Activated CD8-positive, alpha-beta memory T cell treated with anti-CD3 and anti-CD28 coated beads, Interleukin-2, amount 10 ng/mL, durations not matched to agents 7 days and 5 days (primary cell): ENCODE measurements around the gene ESPL1. TPM values are rescaled to one million over a fixed set of nuclear protein-coding genes. Genes with fewer than 3 reads are reported as not detected.
"Not testable (repeated sequence)": the region's sequence is repeated elsewhere in the genome, so short reads cannot be mapped to it uniquely, and the experiment has no call there.

ENCODE experiments used
- ATAC-seq: fragments of 150-1000 bp; cut with Tn5 transposase; one replicate; pipeline ENCODE4 v1.10.0; 2021; ENCODE audit warnings: moderate library complexity
- CTCF ChIA-PET: fragments of 350-600 bp; sonication (Branson Sonifier 250); formaldehyde crosslinking; loops from one replicate; lab custom pipeline; 2021; ENCODE audit warnings: antibody characterized with exemption; lab: Charles Lee
- DNase-seq: peaks from one replicate; pipeline ENCODE4 v3.0.0-alpha.2; 2020
- H3K27ac Mint-ChIP-seq: one replicate; pipeline ENCODE4 v1.8.0; 2021; ENCODE audit warnings: mild to moderate bottlenecking, mixed read lengths
- H3K27me3 Mint-ChIP-seq: one replicate; pipeline ENCODE4 v1.8.0; 2021; ENCODE audit warnings: mixed read lengths
- H3K36me3 Mint-ChIP-seq: one replicate; pipeline ENCODE4 v1.8.0; 2021; ENCODE audit warnings: mild to moderate bottlenecking, mixed read lengths
- H3K4me1 Mint-ChIP-seq: one replicate; pipeline ENCODE4 v1.8.0; 2021; ENCODE audit warnings: mixed read lengths
- H3K4me3 Mint-ChIP-seq: one replicate; pipeline ENCODE4 v1.8.0; 2021; ENCODE audit warnings: mild to moderate bottlenecking, moderate library complexity, mixed read lengths
- H3K9me3 Mint-ChIP-seq: one replicate; pipeline ENCODE4 v1.8.0; 2022; ENCODE audit warnings: low read depth, mixed read lengths
- total RNA-seq, 2 experiments: library from RNA; stranded (reverse); gene quantifications; one replicate each; pipeline ENCODE4 v1.2.3, GENCODE V29; 2021

ESPL1 gene
- total RNA-seq, 2 experiments from 2014 or later, result 99.0 to 137 TPM

DNA sequence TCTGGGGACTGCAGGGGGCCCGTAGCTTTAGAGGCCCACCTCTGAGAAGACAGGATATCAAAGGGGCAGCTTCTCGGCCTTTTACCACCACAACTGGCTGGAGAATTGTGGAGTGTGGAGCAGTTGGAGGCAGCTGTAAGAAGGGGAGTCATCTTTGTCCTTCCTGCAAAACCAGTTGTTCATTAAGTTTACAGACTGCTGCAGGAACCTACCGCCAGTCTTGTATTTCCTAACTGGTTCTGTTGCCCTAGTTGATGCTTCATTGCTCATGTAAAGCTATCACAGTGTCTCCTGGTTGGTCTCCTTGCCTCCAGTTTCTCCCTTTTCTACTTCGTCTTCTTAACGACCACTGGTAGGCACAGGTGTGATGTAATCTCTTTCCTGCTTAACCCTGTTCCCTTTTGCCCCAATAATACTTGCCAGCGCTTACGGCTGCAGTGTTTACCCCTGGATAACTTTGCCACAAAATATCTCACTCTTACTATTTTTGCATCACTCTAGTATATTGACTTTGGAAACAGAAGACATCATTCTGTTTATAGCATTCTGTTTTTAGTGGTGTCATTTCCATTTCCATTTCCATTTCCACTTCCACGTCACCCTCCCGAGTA lies 11.9 kb downstream of the ESPL1 start:
- H3K27me3 Mint-ChIP-seq, result no peaks in the 10 kb centered on the region
- no peak for DNase-seq
- H3K36me3 Mint-ChIP-seq, result peaks cover 59% of the 10 kb centered on the region
- ATAC-seq, result no peak
- peaks cover 4% of the 10 kb centered on the region for H3K4me1 Mint-ChIP-seq
- H3K4me3 Mint-ChIP-seq, result no peak overlapping the region
- H3K9me3 Mint-ChIP-seq, result no peaks in the 10 kb centered on the region
- H3K27ac Mint-ChIP-seq, result no peak overlapping the region
- CTCF ChIA-PET, result interaction anchor here (1.0 to 1.1 kb wide), 3 partner anchors 12 to 121 kb away, joined by 3 to 4 read pairs (median 4); partner anchors contain the start of gene ESPL1

DNA sequence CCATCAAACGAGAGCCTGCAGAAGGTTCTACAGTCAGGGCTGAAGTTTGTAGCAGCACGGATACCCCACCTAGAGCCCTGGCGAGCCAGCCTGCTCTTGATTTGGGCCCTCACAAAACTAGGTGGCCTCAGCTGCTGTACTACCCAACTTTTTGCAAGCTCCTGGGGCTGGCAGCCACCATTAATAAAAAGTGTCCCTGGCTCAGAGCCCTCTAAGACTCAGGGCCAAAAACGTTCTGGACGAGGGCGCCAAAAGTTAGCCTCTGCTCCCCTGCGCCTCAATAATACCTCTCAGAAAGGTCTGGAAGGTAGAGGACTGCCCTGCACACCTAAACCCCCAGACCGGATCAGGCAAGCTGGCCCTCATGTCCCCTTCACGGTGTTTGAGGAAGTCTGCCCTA lies 18.3 kb downstream of the ESPL1 start:
- H3K27ac Mint-ChIP-seq, result no peak overlapping the region
- peaks cover 56% of the 10 kb centered on the region for H3K36me3 Mint-ChIP-seq
- CTCF ChIA-PET, result interaction anchor here (1.2 to 6.2 kb wide), 5 partner anchors 72 to 184 kb away, joined by 3 to 43 read pairs (median 23); partner anchors contain the start of genes CSAD, SOAT2 and ZNF740
- peaks cover 4% of the 10 kb centered on the region for H3K4me1 Mint-ChIP-seq
- DNase-seq, result no peak
- no peak for ATAC-seq
- H3K4me3 Mint-ChIP-seq, result no peak overlapping the region
- H3K9me3 Mint-ChIP-seq, result no peaks in the 10 kb centered on the region
- H3K27me3 Mint-ChIP-seq, result no peaks in the 10 kb centered on the region

DNA sequence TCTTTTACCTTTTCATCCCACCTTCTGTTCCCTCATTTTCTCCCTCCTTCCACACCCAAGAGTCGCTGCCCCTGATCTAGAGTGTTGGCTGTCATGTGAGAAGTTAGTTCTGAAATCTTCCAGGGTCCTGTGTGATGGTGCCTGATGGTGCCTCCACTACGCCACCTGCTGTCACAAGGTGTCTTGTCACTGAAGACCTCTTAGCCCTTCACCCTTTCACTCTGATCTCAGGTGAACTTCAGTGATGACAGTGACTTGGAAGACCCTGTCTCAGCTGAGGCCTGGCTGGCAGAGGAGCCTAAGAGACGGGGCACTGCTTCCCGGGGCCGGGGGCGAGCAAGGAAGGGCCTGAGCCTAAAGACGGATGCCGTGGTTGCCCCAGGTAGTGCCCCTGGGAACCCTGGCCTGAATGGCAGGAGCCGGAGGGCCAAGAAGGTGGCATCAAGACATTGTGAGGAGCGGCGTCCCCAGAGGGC lies 19.7 kb downstream of the ESPL1 start:
- no peak overlapping the region for H3K4me3 Mint-ChIP-seq
- peak; percentile 80 for ATAC-seq
- H3K36me3 Mint-ChIP-seq, result peaks cover 49% of the 10 kb centered on the region
- H3K4me1 Mint-ChIP-seq, result peaks cover 4% of the 10 kb centered on the region
- H3K9me3 Mint-ChIP-seq, result no peaks in the 10 kb centered on the region
- DNase-seq, result peak; percentile 75
- no peaks in the 10 kb centered on the region for H3K27me3 Mint-ChIP-seq
- CTCF ChIA-PET, result interaction anchor here (0.7 to 6.2 kb wide), 11 partner anchors 8 to 282 kb away, joined by 3 to 43 read pairs (median 6); partner anchors contain the start of genes CSAD, PFDN5 and ZNF740
- H3K27ac Mint-ChIP-seq, result peak overlapping the region; percentile 5

DNA sequence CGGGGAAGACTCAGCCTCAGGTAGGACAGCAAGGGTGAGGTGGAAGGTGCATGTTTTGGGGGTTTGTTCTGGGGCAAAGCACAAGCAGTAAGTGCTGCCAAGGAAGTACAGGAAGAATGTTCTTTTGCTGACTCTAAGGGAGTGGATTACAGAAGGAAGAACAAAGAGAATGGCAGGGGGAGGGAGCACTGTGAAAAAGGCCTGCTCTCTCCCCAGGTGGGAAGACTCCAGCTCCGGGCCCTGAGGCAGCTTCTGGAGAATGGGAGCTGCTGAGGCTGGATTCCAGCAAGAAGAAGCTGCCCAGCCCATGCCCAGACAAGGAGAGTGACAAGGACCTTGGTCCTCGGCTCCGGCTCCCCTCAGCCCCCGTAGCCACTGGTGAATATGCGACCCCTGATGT lies 20.2 kb downstream of the ESPL1 start:
- no peak for ATAC-seq
- CTCF ChIA-PET, result interaction anchor here (0.7 to 6.2 kb wide), 13 partner anchors 10 to 282 kb away, joined by 3 to 43 read pairs (median 5); partner anchors contain the start of genes AAAS, CSAD, MYG1 and ZNF740
- Mint-ChIP-seq H3K27ac (no peak overlapping the region), H3K4me3 (no peak overlapping the region), H3K9me3 (no peaks in the 10 kb centered on the region), H3K36me3 (peaks cover 50% of the 10 kb centered on the region), H3K4me1 (peaks cover 4% of the 10 kb centered on the region), H3K27me3 (no peaks in the 10 kb centered on the region)
- no peak for DNase-seq

DNA sequence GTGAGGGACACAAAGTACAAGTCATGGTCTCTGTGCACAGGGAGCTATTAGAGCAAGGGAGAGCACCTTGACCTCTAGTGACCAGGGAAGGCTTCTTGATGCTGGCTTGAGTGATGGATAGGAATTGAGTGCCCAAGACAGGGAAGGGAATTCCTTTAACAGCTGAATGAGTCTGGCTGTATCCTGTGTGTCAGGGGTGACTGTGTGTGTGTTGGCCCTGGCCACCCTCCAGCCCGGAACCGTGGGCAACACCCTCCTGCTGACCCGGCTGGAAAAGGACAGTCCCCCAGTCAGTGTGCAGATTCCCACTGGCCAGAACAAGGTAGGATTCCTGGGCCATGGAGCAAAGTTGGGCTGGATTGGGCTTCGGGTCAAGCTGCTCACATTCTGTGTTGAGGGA lies 21.8 kb downstream of the ESPL1 start:
- Mint-ChIP-seq H3K4me3 (no peak overlapping the region), H3K27me3 (no peaks in the 10 kb centered on the region), H3K4me1 (peaks cover 13% of the 10 kb centered on the region), H3K27ac (no peak overlapping the region), H3K9me3 (no peaks in the 10 kb centered on the region), H3K36me3 (peaks cover 47% of the 10 kb centered on the region)
- CTCF ChIA-PET, result interaction anchor here (1.4 to 2.7 kb wide), 3 partner anchors 21 to 73 kb away, joined by 3 to 9 read pairs (median 5); no protein-coding TSS in a partner anchor
- no peak for ATAC-seq
- no peak for DNase-seq

DNA sequence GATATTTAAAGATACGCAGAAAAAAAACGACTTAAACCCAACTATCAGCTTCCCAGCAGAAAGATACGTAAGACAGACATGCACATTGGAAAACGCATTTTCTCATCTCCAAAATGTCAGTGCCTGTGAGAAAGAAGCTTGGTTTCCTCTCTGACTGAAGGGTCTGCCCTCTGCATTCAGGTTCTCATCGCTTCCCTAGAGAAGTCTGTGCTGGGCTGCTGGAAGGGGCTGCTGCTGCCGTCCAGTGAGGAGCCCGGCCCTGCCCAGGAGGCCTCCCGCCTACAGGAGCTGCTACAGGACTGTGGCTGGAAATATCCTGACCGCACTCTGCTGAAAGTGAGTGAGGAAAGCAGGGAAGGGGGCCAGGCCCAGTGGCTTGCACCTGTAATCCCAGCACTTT lies 22.6 kb downstream of the ESPL1 start:
- Mint-ChIP-seq H3K9me3 (no peaks in the 10 kb centered on the region), H3K4me1 (peaks cover 20% of the 10 kb centered on the region), H3K36me3 (peaks cover 49% of the 10 kb centered on the region), H3K4me3 (no peak overlapping the region), H3K27ac (no peak overlapping the region), H3K27me3 (no peaks in the 10 kb centered on the region)
- ATAC-seq (no peak), DNase-seq (no peak)
- CTCF ChIA-PET, result interaction anchor here (1.3 to 1.7 kb wide), 3 partner anchors 21 to 218 kb away, joined by 3 to 4 read pairs (median 3); no protein-coding TSS in a partner anchor

DNA sequence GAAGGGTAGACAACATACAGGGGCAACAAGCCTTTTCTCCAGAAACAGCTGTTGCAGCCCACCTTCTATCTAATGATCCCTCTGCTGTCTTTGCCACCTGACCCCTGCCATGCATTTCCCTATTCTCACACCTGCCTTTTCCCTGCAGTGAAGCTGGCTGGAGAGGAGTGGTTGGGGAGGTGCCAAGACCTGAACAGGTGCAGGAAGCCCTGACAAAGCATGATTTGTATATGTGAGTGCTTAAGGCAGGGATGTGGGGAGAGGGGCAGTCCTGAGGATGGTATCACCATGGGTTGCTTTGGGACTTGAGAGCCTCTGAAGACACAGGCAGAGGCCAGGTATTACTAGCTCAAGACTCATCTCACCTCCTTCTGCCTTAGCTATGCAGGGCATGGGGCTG lies 24.3 kb downstream of the ESPL1 start:
- Mint-ChIP-seq H3K27me3 (no peaks in the 10 kb centered on the region), H3K4me3 (no peak overlapping the region), H3K27ac (no peak overlapping the region), H3K4me1 (peaks cover 35% of the 10 kb centered on the region), H3K9me3 (no peaks in the 10 kb centered on the region), H3K36me3 (peaks cover 49% of the 10 kb centered on the region)
- CTCF ChIA-PET, result interaction anchor here (0.8 to 4.4 kb wide), 5 partner anchors 29 to 84 kb away, joined by 3 to 49 read pairs (median 3); partner anchors contain the start of gene AAAS
- DNase-seq (no peak), ATAC-seq (no peak)

DNA sequence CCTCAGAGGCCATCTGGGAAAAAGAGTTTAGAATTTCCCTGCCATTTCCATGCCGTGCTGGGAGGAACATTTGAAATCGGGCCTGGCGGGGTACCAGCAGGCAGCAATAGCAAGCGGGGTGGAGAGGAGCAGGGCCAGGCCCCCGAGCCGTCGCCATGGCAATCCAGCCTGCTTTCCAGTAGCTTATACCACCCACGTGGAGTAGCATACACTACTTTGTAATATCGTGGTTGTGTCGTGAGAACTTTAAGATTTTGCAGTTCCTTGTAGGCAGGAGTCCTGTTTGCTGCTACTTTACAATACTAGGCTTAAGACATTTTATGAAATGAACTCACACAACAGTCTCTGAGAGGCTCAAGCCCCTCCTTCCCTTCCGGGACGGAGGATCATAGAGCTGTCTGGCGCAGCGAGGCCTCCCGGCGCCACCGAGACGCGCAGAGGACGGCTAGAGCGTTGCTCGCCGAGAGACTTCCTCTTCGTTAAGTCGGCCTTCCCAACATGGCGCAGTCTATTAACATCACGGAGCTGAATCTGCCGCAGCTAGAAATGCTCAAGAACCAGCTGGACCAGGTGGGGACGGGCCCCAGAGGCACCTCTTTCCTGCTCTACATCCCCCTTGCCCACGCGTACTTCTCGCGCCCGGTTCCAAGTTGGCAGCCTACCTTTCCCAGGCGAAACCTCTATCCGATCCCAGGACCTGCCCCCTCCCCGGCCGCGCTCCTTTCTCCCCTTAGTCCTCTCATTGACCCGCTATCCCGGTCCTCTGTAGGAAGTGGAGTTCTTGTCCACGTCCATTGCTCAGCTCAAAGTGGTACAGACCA lies 27.2 kb downstream of the ESPL1 start, which contains the start of gene PFDN5:
PFDN5 (plus strand) TSS at position 473 of the 821 bp plus-strand sequence; CDS start at position 499, 26 bp downstream.
- DNase-seq (peak; percentile 93), ATAC-seq (peak; percentile 88)
- Mint-ChIP-seq H3K9me3 (no peaks in the 10 kb centered on the region), H3K4me3 (peak within 1 kb of the TSS; percentile 98), H3K36me3 (peaks cover 43% of the 10 kb centered on the region), H3K27me3 (no peaks in the 10 kb centered on the region), H3K4me1 (peaks cover 49% of the 10 kb centered on the region), H3K27ac (peak within 1 kb of the TSS; percentile 92)
- CTCF ChIA-PET, result interaction anchor here (0.6 to 4.4 kb wide), 21 partner anchors 8 to 229 kb away, joined by 3 to 49 read pairs (median 4); partner anchors contain the start of genes AAAS, CSAD, ESPL1 and ZNF740

DNA sequence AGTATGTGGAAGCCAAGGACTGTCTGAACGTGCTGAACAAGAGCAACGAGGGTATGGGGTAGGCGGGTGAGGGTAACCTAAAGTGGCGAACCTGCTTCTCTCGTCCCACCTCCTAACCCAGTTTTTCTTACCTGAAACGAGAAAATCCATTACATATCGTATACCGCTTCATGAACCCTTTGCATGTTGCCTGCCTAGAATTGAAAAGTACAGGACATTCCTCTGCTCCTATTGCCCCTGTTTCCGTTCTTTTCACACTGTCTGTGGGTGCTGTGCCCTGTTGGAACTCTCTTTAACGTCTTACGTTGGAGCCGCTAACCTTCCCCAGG lies 27.8 kb downstream of the ESPL1 start:
- H3K4me3 Mint-ChIP-seq, result peak overlapping the region; percentile 98
- ATAC-seq, result peak; percentile 0
- no peaks in the 10 kb centered on the region for H3K9me3 Mint-ChIP-seq
- H3K36me3 Mint-ChIP-seq, result peaks cover 40% of the 10 kb centered on the region
- CTCF ChIA-PET, result interaction anchor here (0.6 to 4.4 kb wide), 17 partner anchors 9 to 230 kb away, joined by 3 to 49 read pairs (median 5); partner anchors contain the start of genes AAAS, CSAD and ZNF740
- no peak for DNase-seq
- peak overlapping the region; percentile 92 for H3K27ac Mint-ChIP-seq
- no peaks in the 10 kb centered on the region for H3K27me3 Mint-ChIP-seq
- peaks cover 54% of the 10 kb centered on the region for H3K4me1 Mint-ChIP-seq

DNA sequence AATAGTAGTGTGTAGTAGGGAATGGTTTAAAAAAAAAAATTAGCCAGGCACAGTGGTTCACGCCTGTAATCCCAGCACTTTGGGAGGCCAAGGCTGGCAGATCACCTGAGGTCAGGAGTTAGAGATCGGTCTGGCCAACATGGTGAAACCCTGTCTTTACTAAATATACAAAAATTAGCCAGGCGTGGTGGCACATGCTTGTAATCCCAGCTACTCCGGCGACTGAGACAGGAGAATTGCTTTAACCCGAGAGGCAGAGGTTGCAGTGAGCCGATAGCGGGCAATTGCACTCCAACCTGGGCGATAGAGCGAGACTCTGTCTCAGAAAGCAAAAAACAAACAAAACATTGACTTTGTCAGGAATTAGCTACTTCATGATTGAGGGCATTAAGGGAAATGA lies 29.0 kb downstream of the ESPL1 start:
- H3K9me3 Mint-ChIP-seq, DNase-seq, ATAC-seq, H3K27me3 Mint-ChIP-seq: not testable (repeated sequence)
- Mint-ChIP-seq H3K27ac (peak overlapping the region; percentile 62), H3K36me3 (peaks cover 39% of the 10 kb centered on the region), H3K4me1 (peaks cover 64% of the 10 kb centered on the region), H3K4me3 (peak overlapping the region; percentile 98)
- CTCF ChIA-PET, result interaction anchor here (0.6 to 7.4 kb wide), 7 partner anchors 25 to 212 kb away, joined by 3 to 83 read pairs (median 6); partner anchors contain the start of genes AAAS and ESPL1

DNA sequence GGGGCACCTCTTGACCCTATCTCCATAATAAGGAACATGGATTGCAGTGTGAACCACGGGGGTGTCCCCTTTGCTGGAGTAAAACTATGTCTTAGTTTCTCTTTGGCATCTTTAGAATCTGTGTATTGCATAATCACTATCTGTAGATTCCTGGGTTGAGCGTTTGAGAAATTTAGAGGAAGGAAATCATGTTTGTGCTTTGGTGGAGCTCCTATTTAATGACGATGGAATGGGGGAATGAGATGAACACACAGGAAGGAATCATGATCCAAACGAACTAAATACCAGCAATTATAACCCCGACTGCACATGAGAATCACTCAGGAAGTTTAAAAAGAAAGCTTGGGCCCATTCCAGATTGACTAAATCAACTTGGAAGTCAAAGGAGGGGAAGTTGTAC lies 30.1 kb downstream of the ESPL1 start:
- Mint-ChIP-seq H3K4me1 (peaks cover 71% of the 10 kb centered on the region), H3K27me3 (no peaks in the 10 kb centered on the region), H3K4me3 (peak overlapping the region; percentile 25), H3K36me3 (peaks cover 41% of the 10 kb centered on the region), H3K9me3 (no peaks in the 10 kb centered on the region), H3K27ac (peak overlapping the region; percentile 44)
- CTCF ChIA-PET, result interaction anchor here (1.2 to 7.4 kb wide), 4 partner anchors 11 to 84 kb away, joined by 3 to 83 read pairs (median 11); partner anchors contain the start of gene AAAS
- DNase-seq (no peak), ATAC-seq (no peak)

DNA sequence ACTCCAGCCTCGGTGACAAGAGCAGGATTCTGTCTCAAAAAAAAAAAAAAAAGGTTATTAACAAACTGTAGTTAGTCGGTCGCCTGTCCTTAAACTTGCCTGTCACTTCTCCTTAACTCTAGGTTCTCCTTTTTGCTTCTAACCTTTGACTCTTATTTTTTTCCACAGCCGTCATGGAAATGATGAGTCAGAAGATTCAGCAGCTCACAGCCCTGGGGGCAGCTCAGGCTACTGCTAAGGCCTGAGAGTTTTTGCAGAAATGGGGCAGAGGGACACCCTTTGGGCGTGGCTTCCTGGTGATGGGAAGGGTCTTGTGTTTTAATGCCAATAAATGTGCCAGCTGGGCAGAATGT lies 31.0 kb downstream of the ESPL1 start:
- CTCF ChIA-PET, result interaction anchor here (0.9 to 7.4 kb wide), 12 partner anchors 10 to 140 kb away, joined by 3 to 83 read pairs (median 4); partner anchors contain the start of genes AAAS and ITGB7
- peak; percentile 32 for ATAC-seq
- no peaks in the 10 kb centered on the region for H3K27me3 Mint-ChIP-seq
- peak overlapping the region; percentile 81 for H3K4me3 Mint-ChIP-seq
- no peaks in the 10 kb centered on the region for H3K9me3 Mint-ChIP-seq
- peak; percentile 59 for DNase-seq
- H3K27ac Mint-ChIP-seq, result peak overlapping the region; percentile 83
- H3K4me1 Mint-ChIP-seq, result peaks cover 69% of the 10 kb centered on the region
- peaks cover 37% of the 10 kb centered on the region for H3K36me3 Mint-ChIP-seq
